Measurements from ENCODE around the gene GTF2A1. TPM values are rescaled to one million over a fixed set of nuclear protein-coding genes. Genes with fewer than 3 reads are reported as not detected.
"Not testable (repeated sequence)": the region's sequence is repeated elsewhere in the genome, so short reads cannot be mapped to it uniquely, and the experiment has no call there.

Gene GTF2A1
- total and polyA plus RNA-seq, 7 donors = 8.1 to 45.1 (median 25.5) TPM

GRCh38 chr14:81246461-81247270, 25.9 kb upstream of the GTF2A1 start:
- ATAC-seq = peak; percentile 42 to 50 (median 46)

GRCh38 chr14:81245771-81246170, 25.0 kb upstream of the GTF2A1 start:
- DNase-seq (no peak), ATAC-seq (no peak)
- Histone ChIP-seq H3K27me3 (ENCODE audit: insufficient read depth in 3 of 3, low read length in 2 of 3) (no peaks in the 10 kb centered on the region), H3K36me3 (ENCODE audit: insufficient read depth in 1 of 2, low read depth in 1 of 2) (no peaks in the 10 kb centered on the region), H3K4me1 (no peaks in the 10 kb centered on the region), H3K4me3 (no peak overlapping the region), H3K9me3 (no peaks in the 10 kb centered on the region), H3K27ac (no peak overlapping the region)
- intact Hi-C loops (cut with DNase I) = no loop called here
- no peak for TF ChIP-seq CTCF (IDR thresholded peaks at IDR 0.05)
- 29 to 35% (median 31%) methylated on average over 1 of the region's 1 CpG for WGBS, 3 donors

More at GRCh38 chr14:81246461-81247270, 25.9 kb upstream of the GTF2A1 start:
- DNase-seq = no peak
- H3K36me3 ChIP-seq (ENCODE audit: insufficient read depth in 1 of 2, low read depth in 1 of 2) = no peaks in the 10 kb centered on the region
- no peak overlapping the region for H3K27ac ChIP-seq
- intact Hi-C loops (cut with DNase I) = no loop called here
- no peak for TF ChIP-seq CTCF (IDR thresholded peaks at IDR 0.05)
- H3K27me3 ChIP-seq (ENCODE audit: insufficient read depth in 3 of 3, low read length in 2 of 3) = no peaks in the 10 kb centered on the region
- H3K4me1 ChIP-seq = no peaks in the 10 kb centered on the region
- 43 to 59% (median 49%) methylated on average over 19 of the region's 19 CpGs for WGBS, 3 donors
- H3K4me3 ChIP-seq = no peak overlapping the region
- no peaks in the 10 kb centered on the region for H3K9me3 ChIP-seq

- H3K36me3 ChIP-seq (ENCODE audit: insufficient read depth in 1 of 2, low read depth in 1 of 2); H3K27ac ChIP-seq; H3K27me3 ChIP-seq (ENCODE audit: insufficient read depth in 3 of 3, low read length in 2 of 3); H3K9me3 ChIP-seq; DNase-seq; H3K4me3 ChIP-seq; ATAC-seq; intact Hi-C loops (cut with DNase I); H3K4me1 ChIP-seq: not testable (repeated sequence)
- 92 to 96% (median 92%) methylated on average over 10 to 28 of the region's 28 CpGs for WGBS, 3 donors
Measured at GRCh38 chr14:81244431-81244830, 23.7 kb upstream of the GTF2A1 start.

- H3K36me3 ChIP-seq (ENCODE audit: insufficient read depth in 1 of 2, low read depth in 1 of 2) = no peaks in the 10 kb centered on the region
- no peaks in the 10 kb centered on the region for H3K27me3 ChIP-seq (ENCODE audit: insufficient read depth in 3 of 3, low read length in 2 of 3)
- H3K9me3 ChIP-seq = no peaks in the 10 kb centered on the region
- TF ChIP-seq CTCF (IDR thresholded peaks at IDR 0.05) = no peak
- intact Hi-C loops (cut with DNase I) = no loop called here
- no peak for ATAC-seq
- H3K4me1 ChIP-seq = no peaks in the 10 kb centered on the region
- DNase-seq = no peak
- H3K4me3 ChIP-seq = no peak overlapping the region
- 83 to 93% (median 89%) methylated on average over 2 of the region's 2 CpGs for WGBS, 3 donors
- no peak overlapping the region for H3K27ac ChIP-seq
Measured at GRCh38 chr14:81243499-81243898, 22.7 kb upstream of the GTF2A1 start.

GRCh38 chr14:81236849-81237248, 16.1 kb upstream of the GTF2A1 start:
- H3K9me3 ChIP-seq; H3K36me3 ChIP-seq (ENCODE audit: insufficient read depth in 1 of 2, low read depth in 1 of 2); H3K27ac ChIP-seq; DNase-seq; H3K4me1 ChIP-seq; H3K27me3 ChIP-seq (ENCODE audit: insufficient read depth in 3 of 3, low read length in 2 of 3); H3K4me3 ChIP-seq; ATAC-seq; intact Hi-C loops (cut with DNase I): not testable (repeated sequence)
- WGBS, 3 donors = 70 to 81% (median 79%) methylated on average over 2 of the region's 2 CpGs
